ENCODE measurements around the gene KLHL20.
"Not testable (repeated sequence)": the region's sequence is repeated elsewhere in the genome, so short reads cannot be mapped to it uniquely, and the experiment has no call there.

Gene KLHL20

GRCh38 chr1:173693238-173693637 lies 21.5 kb upstream of the KLHL20 start:
- no peak for TF ChIP-seq CTCF (IDR thresholded peaks at IDR 0.05; ENCODE audit: low read depth, low read length)
- no peak for DNase-seq (ENCODE audit: extremely low read depth, low read depth)

GRCh38 chr1:173701299-173701698 lies 13.5 kb upstream of the KLHL20 start:
- DNase-seq (ENCODE audit: extremely low read depth, low read depth) = not testable (repeated sequence)

- DNase-seq (ENCODE audit: extremely low read depth, low read depth) = no peak
- TF ChIP-seq CTCF (IDR thresholded peaks at IDR 0.05; ENCODE audit: low read depth, low read length) = no peak
Measured at GRCh38 chr1:173702736-173703135, 12.0 kb upstream of the KLHL20 start.

- no peak for TF ChIP-seq CTCF (IDR thresholded peaks at IDR 0.05; ENCODE audit: low read depth, low read length)
- DNase-seq (ENCODE audit: extremely low read depth, low read depth) = no peak
Measured at GRCh38 chr1:173705117-173705516, 9.7 kb upstream of the KLHL20 start.

- TF ChIP-seq CTCF (IDR thresholded peaks at IDR 0.05; ENCODE audit: low read depth, low read length) = no peak
- DNase-seq (ENCODE audit: extremely low read depth, low read depth) = no peak
Measured at GRCh38 chr1:173708787-173709186, 6.0 kb upstream of the KLHL20 start.

- no peak for TF ChIP-seq CTCF (IDR thresholded peaks at IDR 0.05; ENCODE audit: low read depth, low read length)
- DNase-seq (ENCODE audit: extremely low read depth, low read depth) = no peak
Measured at GRCh38 chr1:173714441-173714758, 381 bp upstream of the KLHL20 start.

- DNase-seq (ENCODE audit: extremely low read depth, low read depth) = no peak
- no peak for TF ChIP-seq CTCF (IDR thresholded peaks at IDR 0.05; ENCODE audit: low read depth, low read length)
Measured at GRCh38 chr1:173715538-173715844, 710 bp downstream of the KLHL20 start.

GRCh38 chr1:173717238-173717637 lies 2.5 kb downstream of the KLHL20 start:
- DNase-seq (ENCODE audit: extremely low read depth, low read depth) = no peak
- TF ChIP-seq CTCF (IDR thresholded peaks at IDR 0.05; ENCODE audit: low read depth, low read length) = no peak

GRCh38 chr1:173731331-173731730 lies 16.6 kb downstream of the KLHL20 start:
- not testable (repeated sequence) for DNase-seq (ENCODE audit: extremely low read depth, low read depth)

Measured in AG09319 (cell line).